COLO829 (cell line): ENCODE results near the gene PHACTR3.

ENCODE experiments used
- DNase-seq: peaks from one replicate; pipeline ENCODE4 v3.0.0; 2012; ENCODE audit warnings: low spot score

Gene PHACTR3

DNA sequence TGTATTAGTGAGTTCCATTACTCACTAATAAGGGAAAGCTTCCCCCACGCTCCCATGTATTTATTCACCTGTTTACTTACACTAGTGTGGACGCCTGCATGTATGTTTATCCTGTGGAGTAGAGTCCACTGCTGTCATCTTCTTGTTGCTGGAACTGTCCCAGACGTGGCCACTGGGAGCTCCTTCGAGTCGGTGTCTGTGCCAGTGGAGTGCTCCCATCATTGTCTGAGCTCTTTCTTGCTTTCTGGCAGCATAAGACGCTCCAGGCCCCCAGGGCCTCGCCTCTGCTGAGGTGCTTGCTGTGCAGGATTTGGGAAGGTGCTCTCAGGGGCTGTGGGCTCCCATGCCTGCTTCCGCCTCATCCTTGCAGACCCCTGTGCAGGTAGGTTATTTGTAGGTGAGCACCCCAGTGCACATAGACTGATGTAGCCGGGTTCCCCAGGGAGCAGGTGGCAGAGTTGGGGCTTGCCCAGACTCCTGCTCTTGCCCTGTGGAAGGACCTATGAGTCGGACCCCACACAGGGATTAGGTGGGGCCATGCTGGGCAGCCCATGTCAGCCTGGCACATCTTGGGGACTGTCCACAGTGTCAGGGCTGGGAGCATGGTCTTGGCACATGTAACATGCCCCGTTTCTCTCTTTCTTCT, 16.6 kb downstream of the PHACTR3 start:
- DNase-seq: no peak

- DNase-seq: no peak
Observed at GRCh38 chr20:59622496-59622895, 18.2 kb downstream of the PHACTR3 start.

DNA sequence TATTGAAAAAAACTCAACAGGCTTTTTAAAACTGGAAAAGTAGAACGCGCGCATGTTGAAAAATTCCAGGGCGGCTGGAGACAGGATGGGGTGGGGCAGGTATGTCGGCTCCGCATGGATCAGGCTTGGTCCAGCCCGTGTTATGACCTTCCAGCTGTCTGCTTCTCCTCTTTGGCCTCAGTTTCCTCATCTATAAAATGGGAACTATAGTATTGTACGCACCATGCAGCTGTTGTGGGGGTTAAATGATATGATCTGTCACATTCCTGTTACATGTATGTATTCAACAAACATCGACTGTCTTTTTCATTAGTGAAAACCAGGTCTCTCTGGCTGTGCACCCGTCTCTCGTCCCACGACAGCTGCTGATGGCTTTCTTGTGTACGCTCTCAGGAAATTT, 18.8 kb downstream of the PHACTR3 start:
- no peak for DNase-seq

- DNase-seq: no peak
Observed at GRCh38 chr20:59623583-59623982, 19.2 kb downstream of the PHACTR3 start.

DNA sequence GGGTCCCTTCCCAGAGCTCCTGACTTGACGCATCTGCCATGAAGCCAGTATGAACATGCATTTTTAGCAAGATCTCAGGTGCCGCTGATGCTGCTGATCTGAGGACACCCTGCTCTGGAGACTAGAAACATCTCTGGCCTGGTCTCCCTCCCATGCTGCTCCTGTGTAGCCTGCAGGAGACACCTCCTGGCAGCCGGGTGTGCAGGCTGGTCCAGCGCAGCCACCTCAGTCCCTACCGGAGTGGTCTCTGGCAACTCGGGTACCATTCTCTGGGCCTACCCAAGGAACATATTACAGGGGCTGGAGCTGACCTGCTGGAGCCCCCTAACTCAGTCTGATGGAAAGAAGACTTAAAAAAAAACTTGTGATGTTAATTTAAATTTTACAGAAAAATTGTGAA, 20.1 kb downstream of the PHACTR3 start:
- no peak for DNase-seq

- no peak for DNase-seq
Observed at GRCh38 chr20:59625214-59625922, 21.0 kb downstream of the PHACTR3 start.

DNA sequence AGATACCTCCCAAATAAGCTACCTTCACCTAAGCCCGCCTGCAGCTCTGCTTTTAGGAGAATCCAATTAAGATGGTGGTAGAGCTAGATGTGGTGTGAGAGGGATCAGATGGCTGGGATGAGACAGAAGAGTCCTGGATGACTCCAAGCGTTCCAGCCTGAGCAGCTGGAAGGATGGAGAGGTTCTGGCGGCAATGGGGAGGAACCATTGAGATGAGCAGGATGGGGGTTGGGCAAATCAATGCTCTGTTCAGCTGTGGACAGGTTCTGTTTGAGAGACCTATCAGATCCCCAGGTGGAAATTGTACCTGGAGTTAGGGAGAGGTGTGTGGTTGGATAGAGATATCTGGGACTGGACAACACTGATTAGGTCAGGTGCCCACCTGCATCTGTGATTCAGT, 23.0 kb downstream of the PHACTR3 start:
- no peak for DNase-seq

DNA sequence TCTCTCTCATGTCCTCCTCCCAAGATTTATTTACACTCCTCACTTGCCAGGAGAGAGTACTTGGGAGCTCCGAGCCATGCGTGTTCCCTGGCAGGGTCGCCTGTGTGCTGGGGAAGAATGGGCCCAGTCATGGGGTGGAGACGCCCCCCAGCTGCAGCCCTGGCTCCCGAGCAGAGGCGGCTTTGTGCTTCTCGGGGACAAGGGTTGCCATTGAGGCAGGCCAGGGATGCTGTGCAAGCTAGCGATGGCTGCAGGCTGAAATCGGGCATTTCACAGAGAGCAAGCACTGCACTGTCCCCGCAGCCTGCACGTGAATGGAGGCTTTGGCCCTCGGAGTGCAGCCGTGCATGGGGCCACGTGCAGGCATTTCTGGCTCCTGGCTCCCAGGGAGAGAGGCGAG, 23.8 kb downstream of the PHACTR3 start:
- no peak for DNase-seq

DNA sequence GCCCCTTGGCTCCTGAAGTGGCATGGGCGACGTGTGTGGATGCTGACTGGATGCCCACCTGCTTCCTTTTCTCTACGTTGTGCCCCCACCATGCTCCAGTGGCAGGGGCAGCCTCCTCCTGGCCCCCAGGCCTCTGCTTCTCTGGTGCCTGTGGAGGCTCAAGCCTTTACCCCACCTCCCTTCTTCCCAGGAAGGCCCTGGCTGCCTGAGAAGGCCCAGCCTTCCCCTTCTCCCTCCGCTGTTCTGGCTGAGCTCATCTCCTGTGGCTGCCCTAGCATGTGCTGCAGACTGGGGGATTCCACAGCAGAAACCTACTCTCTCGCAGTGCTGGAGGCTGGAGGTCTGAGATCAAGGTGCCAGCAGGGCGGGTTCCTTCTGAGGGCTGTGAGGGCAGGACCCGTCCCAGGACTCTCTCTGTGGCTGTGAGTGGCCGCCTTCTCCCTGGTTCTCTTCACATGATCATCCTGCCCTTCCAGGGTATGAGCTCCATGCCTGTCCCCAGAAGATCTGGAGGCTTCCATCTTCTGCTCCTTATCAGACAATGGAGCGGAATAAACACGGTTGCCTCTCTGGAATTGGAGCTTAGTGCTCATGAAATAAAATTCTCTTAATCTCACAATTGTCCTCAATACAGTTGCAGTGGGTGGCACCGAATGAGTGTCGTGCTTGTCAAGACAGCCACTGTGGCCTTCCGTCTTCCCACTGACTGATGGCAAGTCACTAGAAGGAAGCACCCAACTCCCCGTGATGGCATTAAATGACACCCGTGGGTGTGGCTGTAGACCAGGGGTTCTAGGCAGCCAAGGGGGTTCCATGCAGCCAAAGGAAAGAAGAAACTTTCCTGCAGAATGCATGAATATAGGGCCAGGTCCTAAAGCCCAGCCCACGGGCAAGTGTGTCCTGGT, 25.1 kb downstream of the PHACTR3 start:
- DNase-seq: no peak

GRCh38 chr20:59630526-59630925, 26.2 kb downstream of the PHACTR3 start:
- DNase-seq: no peak

DNA sequence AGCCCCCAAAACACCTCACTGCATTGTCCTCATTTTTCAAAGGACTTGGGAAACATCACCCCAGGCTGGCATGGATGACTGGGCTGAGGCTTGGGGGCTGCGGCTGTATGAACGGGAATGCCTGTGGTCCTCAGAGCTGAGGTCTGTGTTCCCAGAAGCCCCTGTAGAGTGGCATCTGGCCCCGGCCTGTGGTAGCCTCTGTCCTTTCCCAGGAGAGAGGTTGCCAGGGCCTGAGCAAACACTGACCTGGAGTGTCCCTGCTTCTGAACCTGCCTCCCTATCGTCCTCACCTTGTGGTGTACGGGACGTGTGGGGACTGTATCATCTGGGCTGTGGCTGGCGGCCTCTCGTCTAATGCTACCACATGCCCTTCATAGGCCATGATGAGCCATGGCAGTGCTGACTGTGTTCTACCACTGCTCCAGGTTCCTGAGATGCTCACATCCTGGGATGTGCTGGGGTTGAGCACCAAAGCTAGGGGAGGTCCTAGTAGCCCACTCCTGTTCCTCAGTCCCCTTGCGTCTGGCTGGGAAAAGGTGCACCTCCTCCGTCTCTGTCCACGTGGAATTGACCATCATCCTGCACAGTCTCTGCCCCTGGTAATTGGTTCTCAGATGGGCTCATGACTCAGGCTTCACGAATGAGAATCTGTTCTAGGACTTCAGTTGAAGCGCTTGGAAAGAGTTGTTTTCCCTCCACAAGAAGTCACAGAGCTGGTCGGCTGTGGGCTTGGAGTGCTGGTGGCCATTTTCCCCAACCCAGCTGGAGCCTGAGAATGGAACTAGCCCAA, 27.6 kb downstream of the PHACTR3 start:
- DNase-seq: no peak

- no peak for DNase-seq
Observed at GRCh38 chr20:59632541-59633113, 28.3 kb downstream of the PHACTR3 start.

DNA sequence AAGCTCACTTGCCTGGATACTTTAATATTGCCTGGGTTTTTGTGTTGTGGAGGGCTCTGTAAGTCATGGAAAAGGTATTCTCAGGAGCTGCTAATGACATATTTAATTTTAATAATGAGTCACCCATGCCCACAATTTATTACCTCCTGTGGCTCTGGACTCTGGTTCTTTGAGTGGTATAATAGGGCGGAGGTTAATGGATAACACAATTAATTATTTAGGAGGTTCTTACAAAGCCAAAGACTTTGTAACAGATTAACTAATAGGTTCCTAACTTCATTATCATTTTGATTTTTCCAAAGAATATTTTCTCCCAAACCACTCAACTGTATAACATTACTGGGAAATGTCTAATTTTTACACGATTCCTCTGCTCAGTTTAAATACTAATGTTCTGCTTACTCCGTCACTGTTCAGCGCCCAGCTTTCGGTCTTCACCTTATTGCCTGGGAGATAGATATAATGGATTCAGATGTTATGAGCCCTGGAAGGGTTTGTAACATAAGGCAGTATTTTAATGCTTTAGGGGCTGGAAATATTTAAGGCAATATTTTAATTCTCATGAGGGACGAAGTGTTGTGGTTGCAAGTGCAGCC, 29.4 kb downstream of the PHACTR3 start:
- no peak for DNase-seq

- no peak for DNase-seq
Observed at GRCh38 chr20:59634435-59635005, 30.2 kb downstream of the PHACTR3 start.

- DNase-seq: no peak
Observed at GRCh38 chr20:59636766-59637370, 32.5 kb downstream of the PHACTR3 start.

DNA sequence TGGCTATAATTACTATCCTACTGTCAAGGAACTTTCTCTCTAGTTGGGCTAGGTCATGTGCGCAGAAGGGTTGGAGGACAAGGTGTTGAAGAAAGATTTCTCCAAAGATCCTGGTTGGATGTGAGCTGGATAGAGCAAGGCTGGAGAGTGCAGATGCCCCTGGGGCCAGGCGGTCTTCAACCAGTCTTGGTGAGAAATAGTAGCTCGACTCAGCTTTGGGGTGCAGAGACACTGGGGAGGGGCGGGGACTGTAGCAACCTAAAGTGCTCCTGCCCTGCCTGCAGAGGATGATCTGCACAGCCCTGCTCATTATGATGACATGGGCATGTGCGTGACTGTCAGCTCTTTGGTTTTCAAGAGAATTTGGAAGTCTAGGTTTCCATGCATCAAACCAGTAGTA, 35.9 kb downstream of the PHACTR3 start:
- no peak for DNase-seq

GRCh38 chr20:59643615-59644061, 39.3 kb downstream of the PHACTR3 start:
- no peak for DNase-seq

DNA sequence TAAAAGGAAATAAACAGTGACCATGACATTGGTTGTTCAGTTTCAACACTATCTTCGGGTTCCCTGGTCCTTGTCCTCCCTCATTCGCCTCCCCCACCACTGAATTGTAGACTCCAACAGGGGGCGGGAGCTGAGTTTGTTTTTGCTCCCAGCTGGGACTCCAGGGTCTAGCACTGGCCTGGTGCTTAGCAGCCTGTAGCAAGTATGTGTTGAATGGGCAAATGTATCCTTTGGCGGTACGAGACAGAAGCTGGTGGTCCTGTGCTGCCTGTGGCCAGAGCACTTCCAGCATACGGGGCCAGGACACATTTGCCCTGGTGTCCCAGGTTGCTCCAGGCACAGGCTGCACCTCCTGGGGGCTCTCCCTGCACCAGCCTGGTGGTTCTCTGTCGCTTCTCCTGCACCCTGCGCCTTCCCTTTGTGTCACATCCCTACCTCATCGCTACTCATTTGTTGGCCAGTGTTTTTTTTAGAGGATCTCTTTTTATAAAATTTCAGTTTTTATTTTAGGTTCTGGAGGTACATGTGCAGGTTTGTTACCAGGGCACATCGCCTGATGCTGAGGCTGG, 40.1 kb downstream of the PHACTR3 start:
- no peak for DNase-seq

DNA sequence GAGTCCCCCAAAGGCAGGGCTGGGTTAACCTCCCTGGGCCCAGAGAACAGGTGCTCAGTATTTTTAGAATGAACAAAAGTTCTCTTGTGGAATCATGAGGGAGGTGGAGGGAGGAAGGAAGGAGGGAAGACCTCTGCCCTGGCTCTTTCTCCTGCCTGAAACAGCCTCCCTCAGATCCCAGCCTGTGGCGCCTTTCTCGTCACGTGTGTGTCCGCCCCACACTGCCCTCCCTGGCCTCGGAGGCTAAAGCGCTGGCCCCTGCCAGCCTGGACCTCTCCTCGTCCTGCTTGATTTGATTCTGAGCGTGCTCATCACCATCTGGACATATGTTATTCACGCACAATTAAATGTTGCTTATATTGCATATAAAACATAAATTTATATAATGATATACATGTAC, 40.9 kb downstream of the PHACTR3 start:
- no peak for DNase-seq

DNA sequence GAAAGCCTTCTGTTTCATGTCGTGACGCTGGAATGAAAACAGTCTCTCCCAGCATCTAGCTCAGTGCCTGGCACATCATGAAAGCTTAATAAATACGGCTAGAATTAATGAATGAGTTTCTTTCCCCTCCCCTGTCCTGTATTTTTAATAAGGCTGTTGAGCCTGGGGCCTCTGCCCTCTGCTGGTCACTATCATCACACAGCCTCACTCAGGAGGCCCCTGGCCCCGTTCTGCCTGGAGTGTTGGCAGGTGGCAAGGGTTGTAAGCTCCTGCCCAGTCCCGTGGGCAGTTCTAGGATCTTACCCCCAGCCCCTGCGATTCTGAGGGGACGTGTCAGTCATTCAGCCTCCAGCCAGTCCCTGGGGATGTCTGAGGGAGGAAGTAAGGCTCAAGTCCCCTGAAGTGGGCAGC, 41.4 kb downstream of the PHACTR3 start:
- DNase-seq: no peak
